ENCODE results near the gene PCBD2. TPM values are rescaled to one million over a fixed set of nuclear protein-coding genes. Genes with fewer than 3 reads are reported as not detected.

Gene PCBD2
- total and polyA plus RNA-seq, 2 of the 8 experiments (the other 6 are each of a cell fraction or from before 2014, with no cell fraction given) = 4.8 to 10.3 TPM

DNA sequence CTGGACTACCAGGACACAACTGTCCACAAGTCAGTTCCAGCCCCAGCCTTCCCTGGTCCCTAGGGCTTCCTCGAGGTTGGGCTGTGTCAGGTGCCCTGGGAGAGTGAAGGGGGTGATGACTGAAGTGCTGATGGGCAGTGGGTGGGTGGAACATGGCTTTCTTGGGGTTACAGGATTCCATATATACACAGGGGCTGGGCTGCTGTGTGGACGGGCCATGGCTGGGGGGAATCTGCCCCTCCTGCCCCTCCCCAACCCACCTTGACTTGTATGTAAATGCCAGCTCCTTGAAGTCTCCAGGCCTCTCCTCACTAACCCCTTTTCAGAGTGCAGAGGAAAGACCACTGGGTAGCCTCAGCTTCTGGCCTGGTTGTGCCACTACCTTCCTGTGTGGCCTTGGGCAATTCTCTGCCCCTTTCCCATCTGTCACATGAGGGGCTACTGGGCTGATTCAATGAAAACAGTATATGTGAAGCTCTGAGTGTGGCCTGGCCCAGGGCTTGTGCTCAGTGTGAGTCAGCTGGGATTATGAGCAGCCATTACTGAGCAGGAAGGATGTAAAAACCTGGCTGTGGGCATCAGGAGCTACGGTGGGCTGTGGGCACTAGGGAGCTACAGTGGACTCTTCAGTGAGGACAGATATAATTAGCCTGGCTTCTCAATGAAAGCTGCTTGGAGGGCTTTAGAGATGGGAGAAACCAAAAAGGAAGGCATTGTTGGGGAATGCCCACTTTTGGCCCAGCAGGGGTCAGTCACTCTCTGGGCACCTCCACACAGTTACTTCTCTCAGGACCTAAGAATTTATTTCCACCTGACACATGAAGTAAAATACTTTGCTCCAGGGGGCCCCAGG, 105.8 kb downstream of the PCBD2 start:
- H2AK5ac ChIP-seq (ENCODE audit: low read depth, low read length) = no peak overlapping the region
- no peak overlapping the region for H3K23ac ChIP-seq (ENCODE audit: insufficient read length)
- H3K4me2 ChIP-seq (ENCODE audit: insufficient read depth in 1 of 2, low read depth in 2 of 2, low read length in 2 of 2) = no peak overlapping the region
- H3K4me1 ChIP-seq (replicated peaks in 1 of 4; ENCODE audit: control insufficient read depth in 3 of 4, insufficient read depth in 4 of 4, low read length in 3 of 4) = peaks cover 0 to 2% (median under 1%) of the 10 kb centered on the region in 4 experiments; a peak in 1 of 7 replicates
- no peak overlapping the region for H2BK120ac ChIP-seq (replicated peaks; ENCODE audit: low read depth, low read length)
- H4K8ac ChIP-seq (ENCODE audit: extremely low read depth, insufficient read depth, low read length) = no peak overlapping the region
- no peak overlapping the region for H2BK20ac ChIP-seq (ENCODE audit: low read length)
- H4K91ac ChIP-seq (replicated peaks; ENCODE audit: insufficient read length, low read length) = no peak overlapping the region
- H2AFZ ChIP-seq (ENCODE audit: low read length) = no peak overlapping the region
- no peaks in the 10 kb centered on the region for H3K36me3 ChIP-seq (ENCODE audit: control insufficient read depth in 2 of 4, insufficient read depth in 4 of 4, low read length in 3 of 4)
- POLR2A ChIA-PET (ENCODE audit: partially characterized antibody) = interaction anchor here (1.2 to 1.4 kb wide), 2 partner anchors 11 to 14 kb away, joined by 4 read pairs; no protein-coding TSS in a partner anchor
- no peaks in the 10 kb centered on the region; a peak in 1 of 7 replicates for H3K27me3 ChIP-seq (replicated peaks in 1 of 4; ENCODE audit: control insufficient read depth in 3 of 4, extremely low read depth in 1 of 4, insufficient read depth in 3 of 4, low read length in 3 of 4)
- no peak overlapping the region for H2BK5ac ChIP-seq (ENCODE audit: low read depth, low read length)
- H3K9ac ChIP-seq (replicated peaks in 1 of 4; ENCODE audit: extremely low read depth in 1 of 4, low read depth in 3 of 4, low read length in 3 of 4) = no peak overlapping the region
- no peaks in the 10 kb centered on the region for H4K20me1 ChIP-seq (replicated peaks in 1 of 2; ENCODE audit: control insufficient read depth in 1 of 2, insufficient read depth in 2 of 2, low read length in 2 of 2)
- no peak overlapping the region for H3K27ac ChIP-seq (ENCODE audit: low read depth, low read length)
- no peak for DNase-seq (ENCODE audit: low read depth in 1 of 2, low spot score in 2 of 2)
- no peak overlapping the region for H2BK12ac ChIP-seq (ENCODE audit: low read depth, low read length)
- no peak overlapping the region for H3K14ac ChIP-seq (ENCODE audit: insufficient read length)
- H3K18ac ChIP-seq (ENCODE audit: extremely low read depth, low read length) = no peak overlapping the region
- no peak overlapping the region for H3K56ac ChIP-seq (replicated peaks; ENCODE audit: insufficient read length, low read depth, low read length)
- no peaks in the 10 kb centered on the region for H3K79me1 ChIP-seq (ENCODE audit: low read depth, low read length)
- CTCF ChIA-PET (ENCODE audit: partially characterized antibody) = interaction anchor here (0.7 to 2.1 kb wide), 7 partner anchors 9 to 179 kb away, joined by 3 to 12 read pairs (median 5); no protein-coding TSS in a partner anchor
- H2BK15ac ChIP-seq (ENCODE audit: low read length) = no peak overlapping the region
- H3K23me2 ChIP-seq (ENCODE audit: low read depth, low read length) = no peaks in the 10 kb centered on the region
- no peaks in the 10 kb centered on the region for H3K79me2 ChIP-seq (ENCODE audit: control insufficient read depth in 1 of 2, insufficient read depth in 2 of 2, low read length in 2 of 2)
- 80% methylated on average over 2 of the region's 3 CpGs; no CpG with 5 or more reads in 1 of the 2 experiments for WGBS, 2 experiments (ENCODE audit: extremely low coverage in 1 of 2, insufficient coverage in 1 of 2, insufficient read length in 1 of 2, insufficient replicate concordance in 2 of 2, low coverage in 1 of 2, low lambda C conversion rate in 2 of 2, missing lambda C conversion rate in 1 of 2)
- H3K4me3 ChIP-seq (ENCODE audit: extremely low read depth in 1 of 4, insufficient read depth in 2 of 4, low read depth in 3 of 4, low read length in 4 of 4) = no peak overlapping the region
- H4K5ac ChIP-seq (ENCODE audit: insufficient read length, low read depth, low read length) = no peak overlapping the region
- H3K9me3 ChIP-seq (ENCODE audit: insufficient read depth in 2 of 2, low read depth in 1 of 2, low read length in 1 of 2) = no peaks in the 10 kb centered on the region
- FAIRE-seq = no peak
- H3K4ac ChIP-seq (replicated peaks; ENCODE audit: insufficient read length, low read depth, low read length) = no peak overlapping the region
- TF ChIP-seq GABPA (IDR thresholded peaks at IDR 0.05; ENCODE audit: borderline replicate concordance, insufficient read depth, low read length) = no peak
- no peak for TF ChIP-seq POLR2A (IDR thresholded peaks at IDR 0.05; ENCODE audit: control extremely low read depth in 1 of 2, low read depth in 2 of 2, low read length in 2 of 2)
- no peak for TF ChIP-seq GTF2F1 (IDR thresholded peaks at IDR 0.05; ENCODE audit: borderline replicate concordance, low read depth, low read length)
- TF ChIP-seq TBP (IDR thresholded peaks at IDR 0.05; ENCODE audit: low read depth, low read length) = no peak
- TF ChIP-seq PHF8 (conservative IDR thresholded peaks at IDR 0.05; ENCODE audit: low read depth, low read length) = no peak
- TF ChIP-seq RXRA (IDR thresholded peaks at IDR 0.05; ENCODE audit: insufficient read depth, low read depth, low read length) = no peak
- TF ChIP-seq, protein P1, sequence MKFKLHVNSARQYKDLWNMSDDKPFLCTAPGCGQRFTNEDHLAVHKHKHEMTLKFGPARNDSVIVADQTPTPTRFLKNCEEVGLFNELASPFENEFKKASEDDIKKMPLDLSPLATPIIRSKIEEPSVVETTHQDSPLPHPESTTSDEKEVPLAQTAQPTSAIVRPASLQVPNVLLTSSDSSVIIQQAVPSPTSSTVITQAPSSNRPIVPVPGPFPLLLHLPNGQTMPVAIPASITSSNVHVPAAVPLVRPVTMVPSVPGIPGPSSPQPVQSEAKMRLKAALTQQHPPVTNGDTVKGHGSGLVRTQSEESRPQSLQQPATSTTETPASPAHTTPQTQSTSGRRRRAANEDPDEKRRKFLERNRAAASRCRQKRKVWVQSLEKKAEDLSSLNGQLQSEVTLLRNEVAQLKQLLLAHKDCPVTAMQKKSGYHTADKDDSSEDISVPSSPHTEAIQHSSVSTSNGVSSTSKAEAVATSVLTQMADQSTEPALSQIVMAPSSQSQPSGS (IDR thresholded peaks at IDR 0.05; ENCODE audit: low read length) = no peak
- TF ChIP-seq SRF (IDR thresholded peaks at IDR 0.05; ENCODE audit: low read depth, low read length) = no peak
- TF ChIP-seq JUN (IDR thresholded peaks at IDR 0.05; ENCODE audit: low read depth, low read length) = no peak
- no peak for TF ChIP-seq KDM5A (IDR thresholded peaks at IDR 0.05; ENCODE audit: low read length)
